ENCODE measurements around the gene REC8.
A peak's percentile ranks its signal among the peaks of the same experiment; 100 is the strongest.

REC8 gene

GRCh38 chr14:24171422-24172260 lies at the start of gene REC8:
TSS of gene REC8 (plus strand) at chr14:24172080. CDS start at chr14:24172553, 473 bp downstream.
- DNase-seq (ENCODE audit: low read depth) = no peak

GRCh38 chr14:24122416-24122815 lies 49.5 kb upstream of the REC8 start:
- no peak for DNase-seq (ENCODE audit: low read depth)

GRCh38 chr14:24122898-24123297 lies 49.0 kb upstream of the REC8 start:
- DNase-seq (ENCODE audit: low read depth) = no peak

GRCh38 chr14:24123424-24124417 lies 48.2 kb upstream of the REC8 start:
- no peak for DNase-seq (ENCODE audit: low read depth)

GRCh38 chr14:24126939-24127338 lies 44.9 kb upstream of the REC8 start:
- no peak for DNase-seq (ENCODE audit: low read depth)

- DNase-seq (ENCODE audit: low read depth) = no peak
These were observed 44.2 kb upstream of the REC8 start for GRCh38 chr14:24127673-24128072.

- DNase-seq (ENCODE audit: low read depth) = no peak
These were observed 42.4 kb upstream of the REC8 start for GRCh38 chr14:24129410-24129998.

- DNase-seq (ENCODE audit: low read depth) = no peak
These were observed 41.5 kb upstream of the REC8 start, which contains the start of gene FITM1 for GRCh38 chr14:24130380-24130716. TSS of gene FITM1 (plus strand) at chr14:24130659. CDS start at chr14:24131564, 905 bp downstream.

- DNase-seq (ENCODE audit: low read depth) = no peak
These were observed 40.9 kb upstream of the REC8 start for GRCh38 chr14:24130717-24131548.

- DNase-seq (ENCODE audit: low read depth) = no peak
These were observed 40.3 kb upstream of the REC8 start for GRCh38 chr14:24131549-24131966.

GRCh38 chr14:24132061-24132685 lies 39.7 kb upstream of the REC8 start:
- no peak for DNase-seq (ENCODE audit: low read depth)

GRCh38 chr14:24132976-24133375 lies 38.9 kb upstream of the REC8 start:
- no peak for DNase-seq (ENCODE audit: low read depth)

GRCh38 chr14:24133735-24134134 lies 38.1 kb upstream of the REC8 start:
- DNase-seq (ENCODE audit: low read depth) = no peak

GRCh38 chr14:24135584-24135833 lies 36.4 kb upstream of the REC8 start:
- no peak for DNase-seq (ENCODE audit: low read depth)

GRCh38 chr14:24135834-24136683 lies 35.8 kb upstream of the REC8 start, which contains the start of gene PSME1:
TSS of gene PSME1 (plus strand) at chr14:24136194. CDS start at chr14:24136263, 69 bp downstream.
- DNase-seq (ENCODE audit: low read depth) = peak; percentile 78

- DNase-seq (ENCODE audit: low read depth) = no peak
These were observed 35.0 kb upstream of the REC8 start for GRCh38 chr14:24136684-24137528.

- DNase-seq (ENCODE audit: low read depth) = no peak
These were observed 34.1 kb upstream of the REC8 start for GRCh38 chr14:24137529-24138395.
